HG02763 (cell line): ENCODE measurements around the gene IL10RB.
"Not testable (repeated sequence)": the region's sequence is repeated elsewhere in the genome, so short reads cannot be mapped to it uniquely, and the experiment has no call there.

Experiments used
- ATAC-seq: cut with Tn5 transposase; IDR thresholded peaks from one replicate; pipeline ENCODE4 v1.9.1; 2021; ENCODE audit warnings: mild to moderate bottlenecking, moderate library complexity; ENCODE audit not compliant: unreplicated experiment

The IL10RB gene

GRCh38 chr21:33300701-33301631 is 34.8 kb downstream of the IL10RB start:
- ATAC-seq, result no peak

GRCh38 chr21:33301632-33302002 is 35.5 kb downstream of the IL10RB start:
- no peak for ATAC-seq

- no peak for ATAC-seq
Measured at GRCh38 chr21:33302055-33302454, 35.9 kb downstream of the IL10RB start.

- no peak for ATAC-seq
Measured at GRCh38 chr21:33302796-33303195, 36.6 kb downstream of the IL10RB start.

- no peak for ATAC-seq
Measured at GRCh38 chr21:33305344-33305671, 39.1 kb downstream of the IL10RB start.

GRCh38 chr21:33305938-33306337 is 39.8 kb downstream of the IL10RB start:
- no peak for ATAC-seq

GRCh38 chr21:33308586-33309490 is 42.7 kb downstream of the IL10RB start:
- peak; percentile 87 for ATAC-seq

GRCh38 chr21:33309778-33310177 is 43.6 kb downstream of the IL10RB start:
- no peak for ATAC-seq

- no peak for ATAC-seq
Measured at GRCh38 chr21:33312121-33312520, 46.0 kb downstream of the IL10RB start.

GRCh38 chr21:33313183-33313582 is 47.0 kb downstream of the IL10RB start:
- ATAC-seq, result no peak

GRCh38 chr21:33313611-33314010 is 47.4 kb downstream of the IL10RB start:
- no peak for ATAC-seq

- no peak for ATAC-seq
Measured at GRCh38 chr21:33314111-33314510, 47.9 kb downstream of the IL10RB start.

GRCh38 chr21:33315946-33316710 is 50.0 kb downstream of the IL10RB start:
- no peak for ATAC-seq

GRCh38 chr21:33317145-33317544 is 51.0 kb downstream of the IL10RB start:
- no peak for ATAC-seq

- ATAC-seq, result no peak
Measured at GRCh38 chr21:33317786-33318486, 51.8 kb downstream of the IL10RB start.

GRCh38 chr21:33321005-33321404 is 54.8 kb downstream of the IL10RB start:
- not testable (repeated sequence) for ATAC-seq

GRCh38 chr21:33323610-33324009 is 57.4 kb downstream of the IL10RB start:
- ATAC-seq, result not testable (repeated sequence)

GRCh38 chr21:33324291-33325221 is 58.4 kb downstream of the IL10RB start, which contains the start of gene IFNAR1:
TSS of gene IFNAR1 (plus strand) at chr21:33324970. CDS start at chr21:33325056, 86 bp downstream.
- ATAC-seq, result peak; percentile 83
